ENCODE data around the gene MED14. TPM values are rescaled to one million over a fixed set of nuclear protein-coding genes. Genes with fewer than 3 reads are reported as not detected.

The MED14 gene
- total RNA-seq, 1 donor from 2014 or later = 46.2 TPM

GRCh38 chrX:40637687-40638086 lies 97.7 kb downstream of the MED14 start:
- Mint-ChIP-seq H3K4me1 (ENCODE audit: unreplicated experiment) (no peaks in the 10 kb centered on the region), H3K27me3 (no peaks in the 10 kb centered on the region), H3K9me3 (no peaks in the 10 kb centered on the region), H3K27ac (no peak overlapping the region), H3K36me3 (peaks cover 17% of the 10 kb centered on the region), H3K4me3 (no peak overlapping the region)
- no peak for DNase-seq (ENCODE audit: extremely low spot score, unreplicated experiment)
- no peak for TF ChIP-seq CTCF (conservative IDR thresholded peaks at IDR 0.05)

- Mint-ChIP-seq H3K27ac (no peak overlapping the region), H3K9me3 (no peaks in the 10 kb centered on the region), H3K27me3 (no peaks in the 10 kb centered on the region), H3K36me3 (peaks cover 20% of the 10 kb centered on the region), H3K4me3 (no peak overlapping the region), H3K4me1 (ENCODE audit: unreplicated experiment) (no peaks in the 10 kb centered on the region)
- DNase-seq (ENCODE audit: extremely low spot score, unreplicated experiment) = no peak
- TF ChIP-seq CTCF (conservative IDR thresholded peaks at IDR 0.05) = no peak
These were observed 103.1 kb downstream of the MED14 start for GRCh38 chrX:40632199-40632598.

- H3K4me3 Mint-ChIP-seq = no peak overlapping the region
- no peaks in the 10 kb centered on the region for H3K4me1 Mint-ChIP-seq (ENCODE audit: unreplicated experiment)
- H3K36me3 Mint-ChIP-seq = peaks cover 7% of the 10 kb centered on the region
- H3K27ac Mint-ChIP-seq = no peak overlapping the region
- no peaks in the 10 kb centered on the region for H3K27me3 Mint-ChIP-seq
- no peak for DNase-seq (ENCODE audit: extremely low spot score, unreplicated experiment)
- H3K9me3 Mint-ChIP-seq = no peaks in the 10 kb centered on the region
- TF ChIP-seq CTCF (conservative IDR thresholded peaks at IDR 0.05) = no peak
These were observed 106.8 kb downstream of the MED14 start for GRCh38 chrX:40628506-40628905.

- Mint-ChIP-seq H3K4me1 (ENCODE audit: unreplicated experiment) (no peaks in the 10 kb centered on the region), H3K36me3 (peaks cover 7% of the 10 kb centered on the region), H3K9me3 (no peaks in the 10 kb centered on the region), H3K27ac (no peak overlapping the region), H3K4me3 (no peak overlapping the region), H3K27me3 (no peaks in the 10 kb centered on the region)
- TF ChIP-seq CTCF (conservative IDR thresholded peaks at IDR 0.05) = no peak
- DNase-seq (ENCODE audit: extremely low spot score, unreplicated experiment) = no peak
These were observed 110.0 kb downstream of the MED14 start for GRCh38 chrX:40625294-40625693.

GRCh38 chrX:40623665-40624064 lies 111.7 kb downstream of the MED14 start:
- no peak for DNase-seq (ENCODE audit: extremely low spot score, unreplicated experiment)
- Mint-ChIP-seq H3K36me3 (peaks cover 7% of the 10 kb centered on the region), H3K4me1 (ENCODE audit: unreplicated experiment) (no peaks in the 10 kb centered on the region), H3K27ac (no peak overlapping the region), H3K4me3 (no peak overlapping the region), H3K27me3 (no peaks in the 10 kb centered on the region), H3K9me3 (no peaks in the 10 kb centered on the region)
- TF ChIP-seq CTCF (conservative IDR thresholded peaks at IDR 0.05) = no peak

- no peak for TF ChIP-seq CTCF (conservative IDR thresholded peaks at IDR 0.05)
- Mint-ChIP-seq H3K4me3 (no peak within 1 kb of the TSS), H3K27me3 (no peaks in the 10 kb centered on the region), H3K9me3 (no peaks in the 10 kb centered on the region), H3K27ac (no peak within 1 kb of the TSS), H3K4me1 (ENCODE audit: unreplicated experiment) (no peaks in the 10 kb centered on the region), H3K36me3 (peaks cover 7% of the 10 kb centered on the region)
- no peak for DNase-seq (ENCODE audit: extremely low spot score, unreplicated experiment)
These were observed 112.2 kb downstream of the MED14 start, which contains the start of gene MPC1L for GRCh38 chrX:40623139-40623536. Gene MPC1L (plus strand): TSS chrX:40623428. CDS start chrX:40623566, 138 bp downstream.

Data from type B pancreatic cell (in vitro differentiated cells).